Measurements from ENCODE around the gene RAB1B. TPM values are rescaled to one million over a fixed set of nuclear protein-coding genes. Genes with fewer than 3 reads are reported as not detected.
A peak's percentile ranks its signal among the peaks of the same experiment; 100 is the strongest.

RAB1B gene
- total RNA-seq, 3 donors from 2014 or later = 87.2 to 99.4 (median 98.2) TPM

- Histone ChIP-seq H3K27me3 (peaks cover under 1 to 3% of the 10 kb centered on the region in 2 donors), H3K36me3 (no peaks in the 10 kb centered on the region), H3K4me1 (peaks cover 0 to 6% of the 10 kb centered on the region in 2 donors), H3K27ac (peak overlapping the region; percentile 83 to 95), H3K9me3 (no peaks in the 10 kb centered on the region), H3K4me3 (peak overlapping the region; percentile 53 to 77 (median 64))
- TF ChIP-seq CTCF (IDR thresholded peaks at IDR 0.05) = no peak
- TF ChIP-seq POLR2A (IDR thresholded peaks at IDR 0.05) = no peak
- no peak for TF ChIP-seq POLR2AphosphoS5 (IDR thresholded peaks at IDR 0.05)
- intact Hi-C loops (cut with DNase I; ENCODE audit: low total_unique reads) = no loop called here
- no peak for DNase-seq (ENCODE audit: low spot score in 2 of 2)
Measured at GRCh38 chr11:66311470-66311964, 43.1 kb downstream of the RAB1B start.

GRCh38 chr11:66311965-66312548, 43.6 kb downstream of the RAB1B start:
- peak; percentile 77 to 92 for DNase-seq (ENCODE audit: low spot score in 2 of 2)
- TF ChIP-seq CTCF (IDR thresholded peaks at IDR 0.05) = peak; percentile 44 to 92 (median 91)
- no peak for TF ChIP-seq POLR2A (IDR thresholded peaks at IDR 0.05)
- peak; percentile 12 to 43 (median 32) for TF ChIP-seq POLR2AphosphoS5 (IDR thresholded peaks at IDR 0.05)
- no peaks in the 10 kb centered on the region for H3K9me3 ChIP-seq
- H3K4me1 ChIP-seq = peaks cover 0 to 6% of the 10 kb centered on the region in 2 donors
- no peaks in the 10 kb centered on the region for H3K36me3 ChIP-seq
- intact Hi-C loops (cut with DNase I; ENCODE audit: low total_unique reads) = no loop called here
- peaks cover 3% of the 10 kb centered on the region in 2 donors for H3K27me3 ChIP-seq
- H3K27ac ChIP-seq = peak overlapping the region; percentile 83 to 95
- peak overlapping the region; percentile 53 to 77 (median 64) for H3K4me3 ChIP-seq

GRCh38 chr11:66312549-66313320, 44.3 kb downstream of the RAB1B start:
- Histone ChIP-seq H3K9me3 (no peaks in the 10 kb centered on the region), H3K36me3 (no peaks in the 10 kb centered on the region), H3K4me3 (peak overlapping the region; percentile 53 to 77 (median 64)), H3K4me1 (peaks cover 3 to 10% of the 10 kb centered on the region in 2 donors), H3K27me3 (peaks cover 3% of the 10 kb centered on the region in 2 donors), H3K27ac (peak overlapping the region; percentile 83 to 95)
- peak in 1 of 3 donors; percentile 43 for TF ChIP-seq POLR2AphosphoS5 (IDR thresholded peaks at IDR 0.05)
- TF ChIP-seq POLR2A (IDR thresholded peaks at IDR 0.05) = no peak
- intact Hi-C loops (cut with DNase I; ENCODE audit: low total_unique reads) = no loop called here
- peak; percentile 94 to 97 for DNase-seq (ENCODE audit: low spot score in 2 of 2)

- intact Hi-C loops (cut with DNase I; ENCODE audit: low total_unique reads) = no loop called here
- no peaks in the 10 kb centered on the region for H3K9me3 ChIP-seq
- peaks cover 3% of the 10 kb centered on the region in 2 donors for H3K27me3 ChIP-seq
- TF ChIP-seq CTCF (IDR thresholded peaks at IDR 0.05) = no peak
- no peak for TF ChIP-seq POLR2A (IDR thresholded peaks at IDR 0.05)
- no peak for TF ChIP-seq POLR2AphosphoS5 (IDR thresholded peaks at IDR 0.05)
- no peaks in the 10 kb centered on the region for H3K36me3 ChIP-seq
- H3K4me3 ChIP-seq = peak overlapping the region; percentile 53 to 77 (median 64)
- no peak for DNase-seq (ENCODE audit: low spot score in 2 of 2)
- H3K27ac ChIP-seq = peak overlapping the region; percentile 83 to 95
- peaks cover 10 to 13% of the 10 kb centered on the region in 2 donors for H3K4me1 ChIP-seq
Measured at GRCh38 chr11:66313321-66314185, 45.1 kb downstream of the RAB1B start.

GRCh38 chr11:66314186-66314501, 45.7 kb downstream of the RAB1B start:
- no peak for TF ChIP-seq POLR2AphosphoS5 (IDR thresholded peaks at IDR 0.05)
- intact Hi-C loops (cut with DNase I; ENCODE audit: low total_unique reads) = no loop called here
- peak overlapping the region; percentile 83 to 95 for H3K27ac ChIP-seq

More at GRCh38 chr11:66314186-66314501, 45.7 kb downstream of the RAB1B start:
- Histone ChIP-seq H3K27me3 (peaks cover 3% of the 10 kb centered on the region in 2 donors), H3K4me1 (peaks cover 13 to 14% of the 10 kb centered on the region in 2 donors), H3K4me3 (peak overlapping the region; percentile 53 to 77 (median 64)), H3K9me3 (no peaks in the 10 kb centered on the region), H3K36me3 (no peaks in the 10 kb centered on the region)
- no peak for DNase-seq (ENCODE audit: low spot score in 2 of 2)

Measured in breast epithelium (tissue), 4 donors.